ENCODE results near the gene PRR15.

The PRR15 gene

GRCh38 chr7:29611941-29612544, 48.4 kb downstream of the PRR15 start:
- DNase-seq, result no peak

- no peak for DNase-seq
Observed at GRCh38 chr7:29612596-29612995, 49.0 kb downstream of the PRR15 start.

GRCh38 chr7:29613100-29613499, 49.5 kb downstream of the PRR15 start:
- DNase-seq, result no peak

DNA sequence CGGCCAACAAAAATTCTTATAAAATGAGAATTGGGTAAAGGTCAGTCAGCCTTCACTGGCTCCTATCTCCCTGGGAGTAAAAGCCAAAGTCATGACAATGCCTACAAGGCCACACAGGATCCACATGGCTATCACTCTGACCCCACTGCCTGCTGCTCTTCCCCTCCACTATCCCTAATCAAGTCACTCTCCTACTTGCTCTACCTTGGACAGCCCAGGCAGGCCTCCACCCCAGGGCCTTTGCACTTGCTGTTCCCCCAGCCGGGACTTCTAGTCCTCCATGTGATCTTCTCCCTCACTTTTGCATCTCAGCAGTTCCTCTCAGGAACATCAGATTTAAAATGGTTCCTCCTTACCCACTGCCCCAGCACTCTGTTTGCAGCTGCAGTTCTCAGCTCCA, 50.6 kb downstream of the PRR15 start:
- DNase-seq, result no peak
